ENCODE data around the gene FXYD3. TPM values are rescaled to one million over a fixed set of nuclear protein-coding genes. Genes with fewer than 3 reads are reported as not detected.

The FXYD3 gene
- 0.68 TPM in 1 of 2 replicates, not detected in the other for total RNA-seq

DNA sequence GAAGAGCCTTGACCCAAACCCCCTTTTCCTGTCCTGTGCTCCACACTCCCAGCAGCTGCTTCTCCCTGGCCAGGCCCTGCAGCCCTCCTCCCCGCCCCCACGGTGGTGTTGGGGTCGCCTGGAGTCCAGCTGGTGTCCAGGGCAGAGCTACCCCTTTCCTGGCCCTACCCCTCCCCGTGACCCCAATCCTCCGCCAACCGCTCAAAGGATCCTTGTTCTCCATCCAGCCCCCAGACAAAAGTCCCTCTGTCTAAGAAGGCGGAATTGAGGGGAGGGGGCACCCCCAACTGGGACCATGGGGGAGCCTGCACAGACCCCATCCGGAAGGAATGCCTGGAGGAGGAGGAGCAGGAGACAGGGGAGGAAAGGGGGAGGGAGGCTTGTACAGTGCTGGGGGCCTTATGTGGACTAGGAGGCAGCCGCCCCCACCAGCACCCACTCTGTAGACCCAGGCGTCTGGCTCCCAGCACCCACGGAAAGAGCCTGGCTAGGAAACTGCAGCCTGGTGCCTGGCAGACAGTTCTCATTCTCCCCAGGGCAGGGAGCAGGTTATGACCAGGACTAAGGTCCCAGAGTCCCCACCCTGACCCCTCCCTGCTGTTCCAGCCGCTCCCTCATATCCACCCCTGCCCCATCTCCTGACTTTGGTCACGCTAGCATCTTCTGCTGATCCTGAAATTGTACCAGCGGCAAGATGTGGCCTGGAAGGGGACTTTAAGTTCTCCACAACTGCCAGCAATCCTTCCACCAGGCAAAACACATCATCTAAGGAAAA, at the start of gene FXYD3:
TSS of gene FXYD3 (plus strand) at position 647 of the 775 bp plus-strand sequence. CDS start 3,554 bp downstream, outside the sequence.
- DNase-seq, result no peak

DNA sequence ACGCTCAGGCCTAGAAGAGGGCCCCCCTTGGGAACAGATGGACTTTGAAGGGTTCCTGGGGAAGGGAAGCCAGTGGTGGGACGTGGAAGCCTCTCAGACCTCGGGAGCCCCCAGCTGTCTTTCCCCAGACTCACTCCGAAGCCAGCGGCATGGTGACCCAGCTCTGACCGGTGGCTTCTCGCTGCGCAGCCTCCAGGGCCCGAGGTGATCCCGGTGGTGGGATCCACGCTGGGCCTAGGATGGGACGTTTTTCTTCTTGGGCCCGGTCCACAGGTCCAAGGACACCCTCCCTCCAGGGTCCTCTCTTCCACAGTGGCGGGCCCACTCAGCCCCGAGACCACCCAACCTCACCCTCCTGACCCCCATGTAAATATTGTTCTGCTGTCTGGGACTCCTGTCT, 49.5 kb upstream of the FXYD3 start:
- no peak for DNase-seq

- DNase-seq, result peak; percentile 89
Observed at GRCh38 chr19:35066691-35067563, 48.7 kb upstream of the FXYD3 start.

DNA sequence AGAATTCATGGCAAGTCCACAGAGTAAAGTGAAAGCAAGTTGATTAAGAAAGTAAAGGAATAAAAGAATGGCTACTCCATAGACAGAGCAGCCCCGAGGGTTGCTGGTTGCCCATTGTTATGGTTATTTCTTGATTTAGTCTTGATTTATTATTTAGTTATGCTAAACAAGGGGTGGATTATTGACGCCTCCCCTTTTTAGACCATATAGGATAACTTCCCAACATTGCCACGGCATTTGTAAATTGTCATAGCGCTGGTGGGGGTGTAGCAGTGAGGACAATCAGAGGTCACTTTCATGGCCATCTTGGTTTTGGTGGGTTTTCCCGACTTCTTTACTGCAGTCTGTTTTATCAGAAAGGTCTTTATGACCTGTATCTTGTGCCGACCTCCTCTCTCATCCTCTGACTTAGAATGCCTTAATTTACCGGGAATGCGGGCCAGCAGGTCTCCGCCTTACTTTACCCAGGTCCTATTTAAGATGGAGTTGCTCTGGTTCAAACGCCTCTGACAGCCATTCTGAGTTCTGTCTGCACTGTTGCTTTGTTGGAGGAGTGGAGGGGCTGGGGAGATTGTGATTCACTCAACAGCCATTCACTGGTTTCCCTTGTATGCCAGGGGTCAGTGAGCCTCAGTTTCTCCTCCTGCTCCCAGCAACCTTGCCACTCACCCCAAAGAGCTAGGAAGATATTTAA, 46.5 kb upstream of the FXYD3 start:
- DNase-seq, result no peak

- no peak for DNase-seq
Observed at GRCh38 chr19:35069696-35070095, 45.9 kb upstream of the FXYD3 start.

DNA sequence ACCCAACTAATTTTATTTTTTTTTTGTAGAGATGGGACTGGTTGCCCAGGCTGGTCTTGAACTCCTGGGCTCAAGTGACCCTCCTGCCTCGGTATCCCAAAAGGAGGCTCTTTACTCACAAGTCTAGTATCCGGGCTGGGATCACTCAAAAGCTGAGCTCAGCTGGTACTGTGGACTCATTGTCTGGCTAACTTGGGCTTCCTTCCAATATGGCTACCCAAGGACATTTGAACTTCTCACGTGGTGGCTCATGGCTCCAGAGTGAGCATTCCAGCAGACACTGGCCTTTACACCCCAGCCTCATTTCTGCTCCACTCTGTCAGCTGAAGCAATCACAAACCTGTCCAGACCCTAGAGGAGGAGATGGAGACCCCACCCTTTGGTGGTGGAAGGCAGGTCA, 45.2 kb upstream of the FXYD3 start:
- DNase-seq, result no peak

- no peak for DNase-seq
Observed at GRCh38 chr19:35073516-35073915, 42.1 kb upstream of the FXYD3 start.

DNA sequence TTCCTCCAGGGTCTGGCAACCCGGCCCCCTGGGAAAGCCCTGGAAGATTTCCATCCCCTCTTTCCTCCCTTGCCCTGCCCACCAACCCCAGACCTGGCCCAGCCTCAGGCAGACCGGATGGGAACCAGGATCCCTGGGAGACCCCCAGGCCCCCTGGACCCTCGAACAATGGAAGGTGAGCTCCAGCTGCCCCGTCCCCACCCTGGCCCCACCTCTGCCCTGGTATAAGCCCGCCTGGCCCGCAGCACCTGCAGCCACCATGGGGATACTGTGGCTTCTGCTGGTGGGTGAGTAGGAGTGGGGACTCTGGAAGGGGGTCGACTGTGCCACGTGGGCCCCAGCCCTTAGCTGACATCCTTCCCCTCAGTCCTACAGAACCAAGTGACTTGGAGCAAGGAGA, 41.7 kb upstream of the FXYD3 start:
- no peak for DNase-seq

DNA sequence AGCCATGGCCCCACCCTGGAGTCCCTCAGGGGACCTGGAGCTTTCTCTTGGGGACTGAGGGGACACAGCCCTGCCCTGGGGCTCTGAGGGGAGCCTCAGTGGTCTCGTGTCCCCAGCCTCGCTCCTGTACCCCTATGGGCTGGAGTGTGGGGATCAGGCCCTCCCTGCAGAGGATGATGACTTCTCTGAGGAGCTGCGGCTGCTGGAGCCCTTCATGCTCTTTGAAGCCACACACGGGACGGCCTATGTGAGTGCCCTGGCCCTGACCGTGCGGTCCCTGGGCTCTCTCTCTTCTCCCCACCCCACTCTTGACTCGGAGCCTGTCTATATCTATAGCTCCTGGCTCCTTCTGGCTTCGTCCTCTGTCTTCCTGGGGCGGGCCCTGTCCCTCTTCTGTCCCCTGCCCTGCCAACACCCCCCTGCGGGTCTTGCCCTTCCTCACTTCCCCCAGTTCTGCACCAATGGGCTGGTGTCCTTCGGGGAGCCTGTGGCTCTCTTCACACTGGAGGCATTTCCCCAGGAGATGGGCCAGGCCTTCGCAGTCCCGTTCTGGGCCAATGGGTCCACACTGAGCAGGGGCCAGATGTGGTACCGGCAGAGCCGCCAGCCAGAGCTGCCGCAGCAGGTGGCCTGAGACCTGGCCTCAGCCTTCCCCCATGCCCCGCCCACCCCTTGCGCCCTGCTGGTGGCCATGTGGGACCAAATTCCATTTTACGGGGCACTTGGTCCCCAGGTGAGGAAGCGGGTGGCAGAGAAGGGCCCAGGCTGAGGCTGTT, 41.0 kb upstream of the FXYD3 start:
- DNase-seq, result no peak

- DNase-seq, result no peak
Observed at GRCh38 chr19:35075202-35076025, 40.2 kb upstream of the FXYD3 start.

GRCh38 chr19:35076026-35076370, 39.6 kb upstream of the FXYD3 start:
- DNase-seq, result no peak

DNA sequence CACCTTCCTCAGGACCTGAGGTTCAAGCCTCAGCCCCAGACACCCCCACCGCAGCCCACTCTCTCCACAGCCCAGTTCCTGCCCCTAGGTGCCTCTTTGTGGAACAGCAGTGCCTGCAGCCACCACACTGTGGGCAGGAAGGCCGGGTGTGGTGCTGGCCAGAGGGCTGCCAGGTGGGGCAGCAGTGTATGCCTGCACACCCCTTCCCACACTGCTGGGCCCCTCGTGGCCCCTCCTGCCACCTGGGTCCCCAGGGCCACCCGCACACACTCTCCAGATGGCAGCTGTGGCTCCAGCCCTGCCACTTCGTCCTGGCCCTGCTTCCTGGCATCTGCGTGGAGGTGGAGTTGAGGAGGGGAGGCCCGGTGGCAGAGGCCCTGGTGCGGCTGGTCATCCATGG, 39.0 kb upstream of the FXYD3 start:
- no peak for DNase-seq

- DNase-seq, result no peak
Observed at GRCh38 chr19:35077411-35078223, 38.0 kb upstream of the FXYD3 start.

- no peak for DNase-seq
Observed at GRCh38 chr19:35079826-35080225, 35.8 kb upstream of the FXYD3 start.

DNA sequence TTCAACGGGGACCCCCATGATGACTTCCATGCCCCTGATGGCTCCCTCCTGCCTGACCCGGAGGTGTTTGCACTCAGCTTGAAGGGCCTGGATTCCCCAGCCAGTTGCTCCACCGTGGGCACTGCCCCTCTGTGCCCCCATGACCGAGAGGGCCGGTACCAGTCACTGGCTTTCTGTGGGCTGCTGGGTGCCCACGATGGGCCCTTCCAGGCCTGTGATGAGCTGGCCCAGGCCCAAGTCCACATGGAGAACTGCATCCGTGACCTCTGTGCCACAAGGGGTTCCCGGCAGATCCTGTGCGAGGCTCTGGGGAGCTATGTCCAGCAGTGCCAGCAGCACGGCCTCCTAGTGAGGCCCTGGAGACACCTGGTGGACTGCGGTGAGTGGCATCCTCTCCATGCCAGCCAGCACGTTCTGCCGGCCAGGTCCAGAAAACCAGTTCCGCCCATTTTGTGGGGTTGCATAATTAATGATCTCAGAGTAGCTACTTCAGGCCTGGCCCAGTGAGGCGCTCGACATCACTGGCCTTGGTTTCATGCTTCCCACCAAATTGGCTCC, 34.9 kb upstream of the FXYD3 start:
- no peak for DNase-seq

- DNase-seq, result no peak
Observed at GRCh38 chr19:35081201-35081600, 34.4 kb upstream of the FXYD3 start.

DNA sequence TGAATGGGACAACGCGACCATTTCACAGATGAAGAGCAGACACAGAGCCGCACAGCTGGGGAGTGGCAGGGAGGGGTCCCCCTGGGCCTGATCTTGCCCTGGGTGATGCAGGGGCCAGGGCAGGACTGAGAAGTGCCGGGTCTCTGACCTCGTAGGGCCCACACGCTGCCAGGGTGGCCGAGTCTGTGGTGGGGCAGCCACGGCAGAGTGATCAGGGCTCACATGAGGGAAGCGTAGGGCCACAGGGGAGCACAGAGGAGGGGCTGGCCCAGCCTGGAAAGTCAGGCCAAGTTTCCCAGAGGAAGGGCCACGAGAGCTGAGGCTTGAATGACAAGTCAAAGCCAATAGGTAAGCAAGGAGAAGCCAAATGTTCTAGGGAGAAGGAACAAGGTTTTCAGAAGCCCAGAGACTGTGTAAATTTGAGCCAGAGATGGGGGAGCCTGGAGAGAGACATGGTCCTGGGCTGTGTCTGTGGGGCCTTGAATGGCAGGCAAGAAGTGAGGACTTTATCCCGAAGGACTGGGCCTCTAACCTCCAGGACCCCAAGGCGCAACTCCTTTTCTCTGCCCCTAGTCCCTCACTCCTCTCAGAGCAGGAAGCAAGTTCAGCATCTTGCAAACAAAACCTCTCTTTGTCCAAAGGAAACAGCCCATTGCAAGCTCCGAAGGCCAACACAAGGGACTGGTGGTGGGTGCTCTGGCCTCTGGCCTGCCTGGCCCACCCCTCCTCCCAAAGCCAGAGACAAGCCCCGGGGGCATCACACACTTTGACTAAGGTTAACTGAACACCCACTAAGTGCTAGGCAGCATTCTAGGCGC, 31.7 kb upstream of the FXYD3 start:
- DNase-seq, result no peak

DNA sequence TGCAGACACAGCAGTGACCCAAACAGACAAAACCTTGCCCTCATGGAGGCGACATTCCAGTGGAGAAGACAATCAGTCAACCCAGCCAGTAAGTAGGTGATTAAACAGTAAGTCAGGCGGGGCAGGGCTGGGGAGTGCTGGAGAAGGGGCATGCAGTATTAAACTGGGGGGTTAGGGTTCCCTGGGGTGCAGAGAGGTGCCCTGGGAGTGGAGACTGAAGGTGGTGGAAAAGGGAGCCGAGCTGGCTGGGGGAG, 31.2 kb upstream of the FXYD3 start:
- DNase-seq, result no peak

DNA sequence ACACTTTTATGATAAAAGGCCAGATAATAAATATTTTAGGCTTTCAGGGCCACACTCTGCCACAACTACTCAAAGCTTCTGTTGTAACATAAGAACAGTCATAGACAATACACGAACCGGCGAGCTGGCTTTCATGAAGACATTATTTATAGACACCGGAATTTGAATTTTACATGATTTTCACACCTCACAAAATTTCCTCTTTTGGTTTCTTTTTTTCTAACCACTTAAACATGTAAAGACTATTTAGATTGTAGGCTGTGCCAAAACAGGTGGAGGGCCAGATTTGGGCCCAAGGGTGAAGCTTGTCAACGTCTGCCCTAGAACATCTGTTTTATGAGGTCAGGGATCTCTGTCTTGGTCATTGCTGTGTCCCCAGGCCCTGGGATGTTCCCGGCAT, 29.7 kb upstream of the FXYD3 start:
- no peak for DNase-seq

- no peak for DNase-seq
Observed at GRCh38 chr19:35086455-35086854, 29.2 kb upstream of the FXYD3 start.

All from dermis blood vessel endothelial cell (primary cell).